ENCODE measurements around the gene TMEM259. TPM values are rescaled to one million over a fixed set of nuclear protein-coding genes. Genes with fewer than 3 reads are reported as not detected.

Gene TMEM259
- total and polyA plus RNA-seq, 2 of the 13 experiments (the other 11 are each of a cell fraction or from before 2014, with no cell fraction given), result 64.7 to 164 TPM

GRCh38 chr19:1046117-1046626 is 25.2 kb upstream of the TMEM259 start (continued):
- TF ChIP-seq THAP11 (CRISPR knock-in tag; IDR thresholded peaks at IDR 0.05), result no peak
- peak; percentile 76 for TF ChIP-seq HDAC1 (CRISPR knock-in tag; IDR thresholded peaks at IDR 0.05)
- no peak for TF ChIP-seq EHMT2 (IDR thresholded peaks at IDR 0.05; ENCODE audit: borderline replicate concordance, low read depth, low read length)
- TF ChIP-seq GPN1 (CRISPR knock-in tag; IDR thresholded peaks at IDR 0.05; ENCODE audit: borderline replicate concordance), result no peak
- no peak for TF ChIP-seq ZNF234 (CRISPR knock-in tag; conservative IDR thresholded peaks at IDR 0.05)
- TF ChIP-seq ZKSCAN8 (CRISPR knock-in tag; IDR thresholded peaks at IDR 0.05; ENCODE audit: borderline replicate concordance), result no peak
- TF ChIP-seq ELF4 (CRISPR knock-in tag; IDR thresholded peaks at IDR 0.05; ENCODE audit: borderline replicate concordance), result no peak
- no peak for TF ChIP-seq HOXD1 (CRISPR knock-in tag; IDR thresholded peaks at IDR 0.05)
- no peak for TF ChIP-seq NCOA1 (CRISPR knock-in tag; IDR thresholded peaks at IDR 0.05)
- no peak for TF ChIP-seq MBD4 (IDR thresholded peaks at IDR 0.05; ENCODE audit: borderline replicate concordance, low read length)
- TF ChIP-seq HNRNPL (IDR thresholded peaks at IDR 0.05; ENCODE audit: low read depth, low read length), result no peak
- no peak for TF ChIP-seq TOPORS (CRISPR knock-in tag; IDR thresholded peaks at IDR 0.05)
- peak; percentile 76 for TF ChIP-seq ZSCAN25 (CRISPR knock-in tag; IDR thresholded peaks at IDR 0.05)
- TF ChIP-seq JARID2 (CRISPR knock-in tag; IDR thresholded peaks at IDR 0.05; ENCODE audit: insufficient replicate concordance), result no peak
- TF ChIP-seq ZNF350 (CRISPR knock-in tag; IDR thresholded peaks at IDR 0.05; ENCODE audit: borderline replicate concordance, low read depth), result no peak
- TF ChIP-seq FOXO1 (CRISPR knock-in tag; IDR thresholded peaks at IDR 0.05), result no peak
- TF ChIP-seq FIP1L1 (IDR thresholded peaks at IDR 0.05; ENCODE audit: borderline replicate concordance, insufficient read depth, low read depth, low read length), result no peak
- TF ChIP-seq U2AF2 (IDR thresholded peaks at IDR 0.05; ENCODE audit: low read depth, low read length), result no peak
- peak; percentile 97 for TF ChIP-seq ZBTB33 (CRISPR knock-in tag; IDR thresholded peaks at IDR 0.05)
- TF ChIP-seq ZBTB14 (CRISPR knock-in tag; IDR thresholded peaks at IDR 0.05), result no peak
- no peak for TF ChIP-seq ZBTB2 (CRISPR knock-in tag; IDR thresholded peaks at IDR 0.05; ENCODE audit: low read depth)
- no peak for TF ChIP-seq SAFB2 (CRISPR knock-in tag; IDR thresholded peaks at IDR 0.05; ENCODE audit: borderline replicate concordance, low read depth)
- TF ChIP-seq ZZZ3 (CRISPR knock-in tag; IDR thresholded peaks at IDR 0.05; ENCODE audit: borderline replicate concordance), result no peak
- no peak for TF ChIP-seq PAF1 (CRISPR knock-in tag; IDR thresholded peaks at IDR 0.05)

Data from HepG2 (cell line).